HepG2 (cell line): ENCODE measurements around the gene SPCS2. TPM values are rescaled to one million over a fixed set of nuclear protein-coding genes. Genes with fewer than 3 reads are reported as not detected.
A peak's percentile ranks its signal among the peaks of the same experiment; 100 is the strongest.

ENCODE experiments used
- ATAC-seq: fragments of 200-7000 bp; cut with Tn5 transposase; 3 replicates; pipeline ENCODE4 v1.9.1; 2020; ENCODE audit warnings: mild to moderate bottlenecking, moderate library complexity
- BruUV-seq: library from RNA; stranded (reverse); fragments of 400-500 nt; replicated peaks from 2 replicates; lab custom pipeline; 2021; lab: Mats Ljungman, UMichigan
- CTCF ChIA-PET: fragments of 300-600 bp; formaldehyde crosslinking; extraction: SDS; loops from one replicate; lab custom pipeline; 2021; ENCODE audit warnings: low total read pairs, inconsistent platforms, low intra/inter-chr PET ratio; lab: Yijun Ruan, JAX
- POLR2A ChIA-PET: fragments of 350-600 bp; sonication (Branson Sonifier 250); formaldehyde crosslinking; loops from one replicate; lab custom pipeline; 2020; ENCODE audit warnings: antibody characterized with exemption, inconsistent platforms; lab: Yijun Ruan, JAX
- DNase-seq: peaks from one replicate; pipeline ENCODE4 v3.0.0-alpha.2; 2015; ENCODE audit warnings: low spot score
- FAIRE-seq: peaks from 3 replicates; lab custom pipeline; 2011; peaks lifted over from hg19 to GRCh38; lab: Jason Lieb, UNC
- H2AFZ ChIP-seq: one replicate; pipeline ENCODE4 v1.6.1; 2011; ENCODE audit warnings: low read length, inconsistent platforms
- H3K27ac ChIP-seq: fragments of 300-600 bp; 3 replicates; pipeline ENCODE4 v1.8.0; 2011; ENCODE audit warnings: mixed run types, mild to moderate bottlenecking, mixed read lengths, low read length, inconsistent platforms; ENCODE audit not compliant: insufficient read depth; ENCODE audit errors: extremely low read length
- H3K27me3 ChIP-seq, 2 experiments: fragments of 200-600 bp in 1 of 2; 2 replicates in 1 of 2; 3 replicates in 1 of 2; pipeline versions ENCODE4 v1.6.0 to v1.8.0; 2011; ENCODE audit warnings: low read length in 2 of 2, mild to moderate bottlenecking in 2 of 2, moderate library complexity in 2 of 2, inconsistent platforms in 1 of 2; ENCODE audit not compliant: insufficient read depth in 2 of 2, control insufficient read depth in 1 of 2
- H3K36me3 ChIP-seq, 2 experiments: fragments of 200-600 bp in 1 of 2; replicated peaks in 1 of 2; 2 replicates in 1 of 2; 3 replicates in 1 of 2; pipeline versions ENCODE4 v1.5.1 to v1.8.0; 2011; ENCODE audit warnings: low read length in 2 of 2, inconsistent platforms in 1 of 2; ENCODE audit not compliant: insufficient read depth in 2 of 2, control insufficient read depth in 1 of 2
- H3K4me1 ChIP-seq: 2 replicates; pipeline ENCODE4 v1.5.1; 2012; ENCODE audit warnings: low read length, inconsistent platforms; ENCODE audit not compliant: insufficient read depth
- H3K4me2 ChIP-seq: 2 replicates; pipeline ENCODE4 v1.6.0; 2011; ENCODE audit warnings: low read depth, low read length, inconsistent platforms
- H3K4me3 ChIP-seq, 3 experiments: fragments of 200-600 bp in 1 of 3; sonication (generic), shearing (Covaris generic) in 1 of 3; replicated peaks in 1 of 3; 2 replicates each; pipeline ENCODE4 v1.5.1; 2011 to 2016; ENCODE audit warnings: low read length in 3 of 3, inconsistent platforms in 2 of 3, low read depth in 2 of 3, mild to moderate bottlenecking in 2 of 3, control low read depth in 1 of 3, mixed read lengths in 1 of 3; ENCODE audit not compliant: insufficient read depth in 1 of 3
- H3K79me2 ChIP-seq: one replicate; pipeline ENCODE4 v1.6.1; 2011; ENCODE audit warnings: low read length, inconsistent platforms; ENCODE audit not compliant: insufficient read depth
- H3K9ac ChIP-seq: 2 replicates; pipeline ENCODE4 v1.6.0; 2011; ENCODE audit warnings: mild to moderate bottlenecking, low read depth, low read length, inconsistent platforms; ENCODE audit not compliant: insufficient read depth
- H3K9me3 ChIP-seq: 2 replicates; pipeline ENCODE4 v1.5.1; 2012; ENCODE audit warnings: mild to moderate bottlenecking, low read length
- H4K20me1 ChIP-seq: 2 replicates; pipeline ENCODE4 v1.6.0; 2011; ENCODE audit warnings: inconsistent platforms, mild to moderate bottlenecking, low read length, moderate library complexity; ENCODE audit not compliant: insufficient read depth
- AHR ChIP-seq: IDR thresholded peaks from 2 replicates; pipeline ENCODE4 v1.6.1; 2018; ENCODE audit warnings: missing genetic modification reagents, missing compliant biosample characterization
- HDAC6 ChIP-seq: fragments of 200-600 bp; sonication (generic); IDR thresholded peaks from 2 replicates; pipeline ENCODE4 v1.7.0; 2017; ENCODE audit warnings: mild to moderate bottlenecking, antibody characterized with exemption, low read length, low read depth
- MED8 ChIP-seq: sonication (generic); formaldehyde crosslinking; IDR thresholded peaks from 2 replicates; pipeline ENCODE4 v1.8.1; 2023; ENCODE audit warnings: mild to moderate bottlenecking, missing genetic modification reagents; ENCODE audit not compliant: insufficient replicate concordance
- SMARCC2 ChIP-seq: fragments of 450-650 bp; IDR thresholded peaks from 2 replicates; pipeline ENCODE4 v1.6.1; 2017; ENCODE audit warnings: antibody characterized with exemption, mild to moderate bottlenecking
- STAG1 ChIP-seq: sonication (generic); formaldehyde crosslinking; IDR thresholded peaks from 2 replicates; pipeline ENCODE4 v1.4.0; 2020; ENCODE audit warnings: missing genetic modification reagents
- ZNF136 ChIP-seq: sonication (generic); formaldehyde crosslinking; IDR thresholded peaks from 2 replicates; pipeline ENCODE4 v1.8.1; 2022; ENCODE audit warnings: low read depth, mild to moderate bottlenecking, moderate library complexity, missing genetic modification reagents
- ZNF549 ChIP-seq: sonication (generic); formaldehyde crosslinking; IDR thresholded peaks from 2 replicates; pipeline ENCODE4 v1.5.0; 2020; ENCODE audit warnings: missing genetic modification reagents
- ZNF589 ChIP-seq: sonication (generic); formaldehyde crosslinking; conservative IDR thresholded peaks from 2 replicates; pipeline ENCODE4 v1.8.0; 2022; ENCODE audit warnings: mild to moderate bottlenecking, moderate library complexity, missing genetic modification reagents
- ZNF614 ChIP-seq: IDR thresholded peaks from 2 replicates; pipeline ENCODE4 v1.6.1; 2018; ENCODE audit warnings: missing biosample characterization, missing genetic modification reagents, inconsistent platforms, borderline replicate concordance
- ZNF850 ChIP-seq: sonication (generic); formaldehyde crosslinking; conservative IDR thresholded peaks from 2 replicates; pipeline ENCODE4 v1.9.0; 2021; ENCODE audit warnings: mild to moderate bottlenecking, missing genetic modification reagents
- WGBS: methylation state at CpG from one replicate; pipeline ENCODE4 v1.1.6; 2017; ENCODE audit warnings: low lambda C conversion rate; 5-methylcytosine and 5-hydroxymethylcytosine counted together
- in situ Hi-C: cut with HindIII; loops from 2 replicates; pipeline ENCODE4 v1.10.0; 2017; ENCODE audit warnings: low pct_unique_long_range_greater_than_20kb; ENCODE audit not compliant: extremely low pct_ligation_motif_present
- intact Hi-C: fragments of 100-400 bp; cut with micrococcal nuclease; formaldehyde crosslinking; loops from one replicate; pipeline ENCODE4 v1.10.0; 2022; ENCODE audit not compliant: unreplicated experiment
- polyA plus RNA-seq, 8 experiments: library from polyadenylated mRNA; depleted of rRNA in 3 of 8; stranded (reverse) in 7 of 8; unstranded in 1 of 8; fragments of >200 nt; fragmentation: Illumina TruSeq in 4 of 8; extraction: Trizol in 4 of 8; gene quantifications; 2 replicates each; pipeline versions ENCODE4 v1.2.1 to v1.2.3, GENCODE V29; 2011 to 2016; ENCODE audit warnings: low read depth in 4 of 8, missing spikeins in 1 of 8, mixed read lengths in 1 of 8; ENCODE audit not compliant: insufficient read depth in 1 of 8
- total RNA-seq, 5 experiments: library from RNA; depleted of rRNA; stranded (reverse); fragments of >200 nt; fragmentation: Illumina TruSeq; extraction: Trizol; gene quantifications; 2 replicates each; pipeline ENCODE4 v1.2.3, GENCODE V29; 2016; ENCODE audit warnings: low read depth in 1 of 5
- TF ChIP-seq, protein P1 (sequence below): sonication (generic); formaldehyde crosslinking; IDR thresholded peaks from 2 replicates; pipeline ENCODE4 v1.8.0; 2022; ENCODE audit warnings: mild to moderate bottlenecking, missing genetic modification reagents
- TF ChIP-seq, protein P2 (sequence below): fragments of 450-650 bp; IDR thresholded peaks from 2 replicates; pipeline ENCODE4 v1.6.1; 2016
- TF ChIP-seq, protein P3 (sequence below): sonication (generic); formaldehyde crosslinking; IDR thresholded peaks from 2 replicates; pipeline ENCODE4 v1.5.0; 2020; ENCODE audit warnings: mild to moderate bottlenecking, missing genetic modification reagents, moderate library complexity

Gene SPCS2
- total and polyA plus RNA-seq, 2 of the 13 experiments (the other 11 are each of a cell fraction or from before 2014, with no cell fraction given), result 87.3 to 142 TPM

DNA sequence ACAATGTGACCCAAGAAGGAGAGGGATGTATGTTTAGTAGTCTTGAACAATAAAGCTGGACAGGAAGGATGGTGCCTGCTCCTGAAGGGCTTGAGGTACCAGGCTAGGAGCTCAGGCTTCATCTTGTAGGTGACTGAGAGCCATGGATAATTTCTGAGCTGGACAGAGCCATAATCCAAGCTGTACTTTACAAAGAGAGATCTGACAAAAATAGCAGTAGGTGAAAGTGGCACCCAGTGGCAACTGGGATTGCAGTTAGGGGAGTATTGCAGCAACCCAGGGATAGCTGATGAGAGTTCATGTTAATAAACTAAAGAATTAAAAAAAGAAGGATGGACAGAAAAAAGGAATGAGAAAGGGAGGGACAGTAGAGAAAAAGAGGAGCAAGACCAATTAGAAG, 7.6 kb upstream of the SPCS2 start:
- Histone ChIP-seq H3K9me3 (no peaks in the 10 kb centered on the region), H3K4me2 (no peak overlapping the region), H3K27me3 (no peaks in the 10 kb centered on the region), H2AFZ (no peak overlapping the region), H3K27ac (no peak overlapping the region), H4K20me1 (no peaks in the 10 kb centered on the region), H3K4me1 (no peaks in the 10 kb centered on the region)
- no TSS peak for BruUV-seq
- FAIRE-seq (no peak), ATAC-seq (no peak)
- ChIA-PET POLR2A (no interaction called here), CTCF (no interaction called here)
- TF ChIP-seq ZNF614 (CRISPR knock-in tag), result no peak
- TF ChIP-seq STAG1 (CRISPR knock-in tag), result 0 out of 2 replicates have a peak, but pooled peaks have one; percentile 7
- no peak for TF ChIP-seq ZNF589 (CRISPR knock-in tag)
- TF ChIP-seq, all 625 proteins: peak for 1
- peaks cover 9 to 47% of the 10 kb centered on the region in 2 experiments; a peak in 3 of 5 replicates for H3K36me3 ChIP-seq
- in situ Hi-C loops (no loop called here), intact Hi-C loops (no loop called here)
- no peak overlapping the region for H3K4me3 ChIP-seq
- no peak for DNase-seq
- H3K79me2 ChIP-seq, result no peaks in the 10 kb centered on the region
- no peak overlapping the region for H3K9ac ChIP-seq

DNA sequence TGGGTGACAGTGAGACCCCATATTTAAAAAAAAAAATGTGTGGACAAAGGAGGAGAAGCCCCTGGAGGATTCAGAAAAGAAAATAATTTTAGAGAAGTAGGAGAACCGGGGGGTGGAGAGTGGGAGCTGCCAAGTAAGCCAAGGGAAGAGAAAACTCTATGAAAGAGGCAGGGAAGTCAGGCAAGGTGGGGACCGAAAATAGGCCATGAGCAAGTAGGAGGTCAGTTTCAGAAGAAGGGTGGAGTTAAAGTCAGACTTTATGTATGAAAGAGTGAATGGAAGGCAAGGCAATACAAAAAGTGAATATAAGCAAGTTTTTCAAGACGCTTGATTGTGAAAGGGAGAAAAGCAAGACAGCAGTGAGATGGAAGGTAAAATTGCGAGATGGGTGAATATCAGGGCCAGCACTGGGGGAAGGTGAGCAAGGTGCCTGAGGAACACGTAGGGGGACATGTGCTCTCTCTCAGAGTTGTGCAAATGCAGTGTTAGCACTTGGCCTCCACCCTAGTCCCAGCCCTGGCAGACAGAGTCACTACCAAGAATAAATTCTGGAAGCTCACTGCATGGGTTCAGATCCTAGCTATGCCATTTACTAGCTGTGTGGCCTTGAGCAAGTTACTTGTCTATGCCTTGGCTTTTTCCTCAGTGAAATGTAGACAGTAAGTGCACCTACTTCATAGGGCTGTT, 6.8 kb upstream of the SPCS2 start:
- FAIRE-seq, result no peak
- BruUV-seq, result no TSS peak
- no peak for ATAC-seq
- no peaks in the 10 kb centered on the region for H3K27me3 ChIP-seq
- intact Hi-C loops, result no loop called here
- no peak overlapping the region for H3K4me2 ChIP-seq
- H3K4me3 ChIP-seq, result no peak overlapping the region
- peaks cover 5 to 40% of the 10 kb centered on the region in 2 experiments; a peak in 3 of 5 replicates for H3K36me3 ChIP-seq
- H3K79me2 ChIP-seq, result no peaks in the 10 kb centered on the region
- no peaks in the 10 kb centered on the region for H3K9me3 ChIP-seq
- in situ Hi-C loops, result no loop called here
- no peaks in the 10 kb centered on the region for H3K4me1 ChIP-seq
- no peak for DNase-seq
- ChIA-PET POLR2A (no interaction called here), CTCF (no interaction called here)
- no peak overlapping the region for H2AFZ ChIP-seq
- 97% methylated on average over 5 of the region's 5 CpGs for WGBS
- H3K27ac ChIP-seq, result no peak overlapping the region
- H3K9ac ChIP-seq, result no peak overlapping the region
- H4K20me1 ChIP-seq, result no peaks in the 10 kb centered on the region
- TF ChIP-seq, protein P1, sequence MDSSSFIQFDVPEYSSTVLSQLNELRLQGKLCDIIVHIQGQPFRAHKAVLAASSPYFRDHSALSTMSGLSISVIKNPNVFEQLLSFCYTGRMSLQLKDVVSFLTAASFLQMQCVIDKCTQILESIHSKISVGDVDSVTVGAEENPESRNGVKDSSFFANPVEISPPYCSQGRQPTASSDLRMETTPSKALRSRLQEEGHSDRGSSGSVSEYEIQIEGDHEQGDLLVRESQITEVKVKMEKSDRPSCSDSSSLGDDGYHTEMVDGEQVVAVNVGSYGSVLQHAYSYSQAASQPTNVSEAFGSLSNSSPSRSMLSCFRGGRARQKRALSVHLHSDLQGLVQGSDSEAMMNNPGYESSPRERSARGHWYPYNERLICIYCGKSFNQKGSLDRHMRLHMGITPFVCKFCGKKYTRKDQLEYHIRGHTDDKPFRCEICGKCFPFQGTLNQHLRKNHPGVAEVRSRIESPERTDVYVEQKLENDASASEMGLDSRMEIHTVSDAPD, result no peak
- no peak for TF ChIP-seq ZNF549
- TF ChIP-seq AHR (CRISPR knock-in tag), result no peak
- TF ChIP-seq, protein P2, sequence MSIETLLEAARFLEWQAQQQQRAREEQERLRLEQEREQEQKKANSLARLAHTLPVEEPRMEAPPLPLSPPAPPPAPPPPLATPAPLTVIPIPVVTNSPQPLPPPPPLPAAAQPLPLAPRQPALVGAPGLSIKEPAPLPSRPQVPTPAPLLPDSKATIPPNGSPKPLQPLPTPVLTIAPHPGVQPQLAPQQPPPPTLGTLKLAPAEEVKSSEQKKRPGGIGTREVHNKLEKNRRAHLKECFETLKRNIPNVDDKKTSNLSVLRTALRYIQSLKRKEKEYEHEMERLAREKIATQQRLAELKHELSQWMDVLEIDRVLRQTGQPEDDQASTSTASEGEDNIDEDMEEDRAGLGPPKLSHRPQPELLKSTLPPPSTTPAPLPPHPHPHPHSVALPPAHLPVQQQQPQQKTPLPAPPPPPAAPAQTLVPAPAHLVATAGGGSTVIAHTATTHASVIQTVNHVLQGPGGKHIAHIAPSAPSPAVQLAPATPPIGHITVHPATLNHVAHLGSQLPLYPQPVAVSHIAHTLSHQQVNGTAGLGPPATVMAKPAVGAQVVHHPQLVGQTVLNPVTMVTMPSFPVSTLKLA, result no peak
- TF ChIP-seq ZNF136, result no peak
- TF ChIP-seq, protein P3, sequence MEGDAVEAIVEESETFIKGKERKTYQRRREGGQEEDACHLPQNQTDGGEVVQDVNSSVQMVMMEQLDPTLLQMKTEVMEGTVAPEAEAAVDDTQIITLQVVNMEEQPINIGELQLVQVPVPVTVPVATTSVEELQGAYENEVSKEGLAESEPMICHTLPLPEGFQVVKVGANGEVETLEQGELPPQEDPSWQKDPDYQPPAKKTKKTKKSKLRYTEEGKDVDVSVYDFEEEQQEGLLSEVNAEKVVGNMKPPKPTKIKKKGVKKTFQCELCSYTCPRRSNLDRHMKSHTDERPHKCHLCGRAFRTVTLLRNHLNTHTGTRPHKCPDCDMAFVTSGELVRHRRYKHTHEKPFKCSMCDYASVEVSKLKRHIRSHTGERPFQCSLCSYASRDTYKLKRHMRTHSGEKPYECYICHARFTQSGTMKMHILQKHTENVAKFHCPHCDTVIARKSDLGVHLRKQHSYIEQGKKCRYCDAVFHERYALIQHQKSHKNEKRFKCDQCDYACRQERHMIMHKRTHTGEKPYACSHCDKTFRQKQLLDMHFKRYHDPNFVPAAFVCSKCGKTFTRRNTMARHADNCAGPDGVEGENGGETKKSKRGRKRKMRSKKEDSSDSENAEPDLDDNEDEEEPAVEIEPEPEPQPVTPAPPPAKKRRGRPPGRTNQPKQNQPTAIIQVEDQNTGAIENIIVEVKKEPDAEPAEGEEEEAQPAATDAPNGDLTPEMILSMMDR (CRISPR knock-in tag), result no peak
- no peak for TF ChIP-seq MED8 (CRISPR knock-in tag)
- no peak for TF ChIP-seq SMARCC2
- TF ChIP-seq ZNF850 (CRISPR knock-in tag), result no peak
- no peak for TF ChIP-seq HDAC6
